Stimulated activated CD8-positive, alpha-beta memory T cell treated with anti-CD3 and anti-CD28 coated beads, Interleukin-15, amount 100 ng/mL, for 48 hours (primary cell): Measurements from ENCODE around the gene TSPAN2.
A peak's percentile ranks its signal among the peaks of the same experiment; 100 is the strongest.

Source experiments
- DNase-seq, 2 donors: peaks; one replicate each; pipeline ENCODE4 v3.0.0-alpha.2; 2020; ENCODE audit warnings: low read depth in 2 of 2

TSPAN2 gene

GRCh38 chr1:115113766-115114165 lies 24.5 kb upstream of the TSPAN2 start:
- DNase-seq = no peak

DNA sequence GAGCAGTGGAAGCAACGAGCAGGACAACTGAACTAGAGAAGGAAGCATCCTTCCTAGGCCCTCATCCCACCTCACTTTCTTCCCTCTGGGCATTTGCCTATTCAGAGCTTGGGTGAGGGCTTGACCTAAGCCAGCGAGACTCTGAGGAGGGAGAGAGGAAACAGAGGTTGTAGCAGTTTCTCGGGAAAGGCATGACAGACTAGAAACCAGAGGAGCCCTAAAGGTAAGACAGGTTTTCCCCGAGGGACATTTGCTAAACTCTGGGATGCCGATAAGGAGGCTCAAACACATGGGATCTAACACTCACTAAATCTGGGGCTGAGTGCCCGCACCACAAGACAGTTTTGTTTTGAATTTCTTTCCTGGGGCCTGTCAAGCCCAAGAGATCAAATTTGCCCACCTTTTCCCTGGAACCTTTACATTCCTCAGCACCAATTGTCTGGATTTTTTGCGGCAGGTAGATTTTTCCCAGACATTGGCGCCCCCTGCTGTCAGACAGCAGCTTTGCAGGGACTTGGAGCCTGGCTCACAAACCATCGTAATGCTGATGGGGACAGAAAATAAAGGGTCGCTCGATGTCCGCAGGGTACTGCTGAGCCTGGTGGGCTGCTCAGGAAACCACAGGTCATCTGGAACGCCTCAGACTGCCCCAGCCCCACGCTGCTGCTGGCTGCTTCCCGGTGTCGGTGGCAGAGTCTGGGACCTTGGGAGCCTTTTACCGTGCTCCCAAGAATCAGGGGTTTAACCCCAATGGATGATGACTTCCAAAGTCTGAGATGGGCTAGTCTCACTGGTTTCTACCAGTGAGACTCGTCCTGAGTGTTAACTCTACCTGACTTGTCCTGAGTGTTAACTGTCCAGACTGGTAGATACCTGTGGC lies 23.4 kb upstream of the TSPAN2 start:
- DNase-seq = peak in 1 of 2 donors; percentile 17

- no peak for DNase-seq
Measured at GRCh38 chr1:115107516-115108260, 18.4 kb upstream of the TSPAN2 start.

DNA sequence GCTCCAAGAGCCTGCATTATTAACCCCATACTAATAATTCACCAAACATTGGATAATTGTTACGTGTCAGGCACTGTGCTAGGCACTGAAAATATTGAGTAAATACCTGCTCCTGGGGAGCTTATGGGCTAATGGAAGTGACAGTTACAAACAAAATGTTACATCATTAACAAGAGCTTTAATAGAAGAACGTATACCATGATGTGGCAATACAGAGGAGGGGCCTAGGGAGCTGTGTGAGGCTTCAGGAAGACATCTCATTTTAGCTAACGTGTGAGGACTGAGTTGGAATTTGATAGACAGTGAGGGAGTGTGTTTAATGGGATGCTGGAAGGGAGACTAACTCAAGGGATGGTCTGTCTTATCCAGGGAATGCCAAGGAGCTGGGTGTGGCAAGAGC lies 16.5 kb upstream of the TSPAN2 start:
- no peak for DNase-seq

GRCh38 chr1:115099693-115100050 lies 10.4 kb upstream of the TSPAN2 start:
- no peak for DNase-seq

GRCh38 chr1:115098979-115099692 lies 9.8 kb upstream of the TSPAN2 start:
- DNase-seq = peak in 1 of 2 donors; percentile 46

DNA sequence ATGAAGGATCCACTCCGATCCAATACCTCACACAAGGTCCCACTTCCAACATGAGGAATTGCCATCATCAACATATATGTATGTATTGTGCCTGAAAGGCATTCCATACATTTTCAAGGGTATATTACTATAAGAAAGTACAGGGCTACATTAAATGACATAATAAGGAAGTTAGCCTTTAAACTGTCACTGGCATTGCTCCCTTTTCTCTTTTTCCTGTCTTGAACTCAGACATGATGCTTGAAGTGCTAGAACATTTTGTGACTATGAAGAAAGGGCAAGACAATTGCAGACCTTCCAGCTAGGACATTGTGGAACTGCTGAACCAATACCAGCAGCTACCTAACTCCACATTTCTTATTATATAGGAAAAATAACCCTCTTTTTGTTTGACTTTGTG lies 2.9 kb upstream of the TSPAN2 start:
- no peak for DNase-seq

DNA sequence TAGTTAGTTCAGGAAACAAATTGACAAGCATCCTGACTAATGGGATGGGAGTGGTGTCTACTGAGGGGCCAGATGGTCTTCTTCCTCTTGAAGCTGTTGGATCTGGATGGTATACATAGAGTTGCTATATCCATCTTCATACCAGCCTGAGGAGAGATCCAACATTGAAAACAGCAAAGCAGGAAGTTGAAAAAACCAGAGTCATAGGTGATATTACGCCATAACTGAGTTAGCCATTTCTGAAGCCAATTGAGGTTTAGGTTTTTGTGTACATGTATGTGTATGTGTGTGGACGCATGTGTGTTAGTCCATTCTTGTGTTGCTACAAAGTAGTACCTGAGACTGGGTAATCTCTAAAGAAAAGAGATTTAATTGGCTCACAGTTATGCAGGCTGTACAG lies 2.3 kb upstream of the TSPAN2 start:
- DNase-seq = no peak

GRCh38 chr1:115090956-115091355 lies 1.7 kb upstream of the TSPAN2 start:
- DNase-seq = no peak

GRCh38 chr1:115090540-115090939 lies 1.2 kb upstream of the TSPAN2 start:
- DNase-seq = no peak

- no peak for DNase-seq
Measured at GRCh38 chr1:115090186-115090490, 835 bp upstream of the TSPAN2 start.

GRCh38 chr1:115088871-115089419 lies 358 bp downstream of the TSPAN2 start:
- DNase-seq = no peak

GRCh38 chr1:115088115-115088778 lies 1.1 kb downstream of the TSPAN2 start:
- DNase-seq = no peak

DNA sequence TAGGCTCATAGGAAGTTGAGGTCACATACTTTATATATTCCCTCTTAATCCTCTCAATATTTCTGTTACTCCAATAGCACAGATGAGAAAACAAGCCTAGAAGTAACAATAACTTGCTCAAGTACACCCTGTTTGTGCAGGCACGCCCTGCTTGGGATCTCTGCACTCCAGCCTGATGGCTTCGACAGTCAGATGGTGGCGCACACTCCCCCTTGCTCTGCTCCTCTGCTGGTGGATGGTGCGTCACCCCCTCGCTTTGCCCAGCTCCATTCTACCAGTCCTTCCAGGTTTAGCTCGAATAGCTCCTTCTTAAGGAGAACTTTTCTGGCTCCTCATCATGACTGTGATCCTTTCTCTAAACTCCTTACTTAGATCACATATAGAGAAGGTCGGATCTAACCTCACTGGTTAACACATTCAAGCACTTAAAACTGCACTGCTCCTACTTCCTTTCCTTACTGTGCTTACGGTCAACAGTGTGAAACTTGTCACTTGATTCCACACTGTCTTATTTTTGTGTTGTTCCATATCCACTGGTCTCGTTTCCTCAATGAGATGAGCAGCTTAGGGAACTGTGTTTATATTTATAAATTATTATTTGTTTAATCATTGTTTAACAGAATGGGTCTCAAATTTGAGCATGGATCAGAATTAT lies 3.0 kb downstream of the TSPAN2 start:
- no peak for DNase-seq

DNA sequence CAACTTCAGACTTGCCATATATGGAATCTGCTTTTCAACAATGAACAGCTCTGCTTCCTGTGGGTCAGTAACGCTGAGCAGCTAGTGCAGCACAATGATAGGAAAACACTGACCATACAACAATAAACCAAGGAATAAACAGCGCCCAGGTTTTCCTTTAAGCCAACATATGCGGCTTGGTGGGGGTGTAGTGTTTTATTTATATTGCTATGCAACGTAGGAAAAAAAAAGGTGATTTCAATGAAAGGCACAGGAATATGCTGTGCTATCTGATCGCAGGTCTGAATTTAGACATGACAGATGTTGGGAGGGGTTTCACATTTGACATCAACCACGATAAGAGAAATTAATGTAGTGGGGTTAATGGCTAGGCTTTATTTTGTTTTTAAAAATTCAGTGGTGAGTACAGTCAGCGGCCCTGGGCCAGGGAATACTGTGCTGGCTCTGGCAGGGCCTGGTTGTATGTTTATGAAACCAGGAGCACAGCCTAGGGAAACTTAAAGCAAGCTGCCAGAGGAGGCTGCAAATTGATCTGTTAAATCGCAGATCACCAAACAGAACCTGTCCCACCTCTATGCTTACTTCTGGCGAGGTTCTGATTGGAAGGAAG lies 4.3 kb downstream of the TSPAN2 start:
- no peak for DNase-seq

DNA sequence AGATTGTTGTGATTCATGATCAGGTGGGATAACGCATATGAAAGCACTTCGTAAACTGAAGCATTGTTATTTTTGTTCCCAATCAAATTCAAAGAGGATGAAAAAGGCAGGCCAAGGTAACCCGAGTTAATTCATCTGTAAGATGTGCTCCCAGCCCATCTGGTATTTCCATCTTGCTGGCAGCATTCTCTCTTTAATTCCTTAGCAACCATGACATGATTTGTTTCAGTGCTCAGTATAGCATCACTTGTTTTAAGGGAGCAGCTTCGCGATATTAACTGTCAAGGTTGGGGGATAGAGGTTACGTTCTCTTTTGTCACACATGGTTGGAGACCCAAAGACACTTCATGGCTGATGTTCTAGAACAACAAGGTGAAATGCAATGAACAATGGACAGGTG lies 6.4 kb downstream of the TSPAN2 start:
- DNase-seq = no peak

GRCh38 chr1:115078708-115079107 lies 10.6 kb downstream of the TSPAN2 start:
- DNase-seq = no peak

DNA sequence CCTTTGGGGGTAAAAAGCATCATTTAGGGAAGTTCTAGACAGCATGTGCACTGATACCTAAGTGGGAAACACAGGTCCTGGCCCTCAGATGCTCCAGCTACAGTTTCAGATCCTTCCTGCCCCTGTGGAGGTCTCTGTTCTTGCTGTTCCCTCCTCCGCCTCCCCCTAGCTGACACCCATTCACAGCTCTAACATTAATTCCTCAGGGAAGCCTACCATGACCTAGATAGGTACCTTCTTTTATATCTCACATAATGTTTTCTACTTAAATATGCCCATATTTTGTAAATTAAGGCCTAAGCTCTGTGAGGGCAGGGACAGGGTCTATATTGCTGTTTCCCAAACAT lies 11.3 kb downstream of the TSPAN2 start:
- no peak for DNase-seq

- no peak for DNase-seq
Measured at GRCh38 chr1:115077286-115077983, 11.9 kb downstream of the TSPAN2 start.

DNA sequence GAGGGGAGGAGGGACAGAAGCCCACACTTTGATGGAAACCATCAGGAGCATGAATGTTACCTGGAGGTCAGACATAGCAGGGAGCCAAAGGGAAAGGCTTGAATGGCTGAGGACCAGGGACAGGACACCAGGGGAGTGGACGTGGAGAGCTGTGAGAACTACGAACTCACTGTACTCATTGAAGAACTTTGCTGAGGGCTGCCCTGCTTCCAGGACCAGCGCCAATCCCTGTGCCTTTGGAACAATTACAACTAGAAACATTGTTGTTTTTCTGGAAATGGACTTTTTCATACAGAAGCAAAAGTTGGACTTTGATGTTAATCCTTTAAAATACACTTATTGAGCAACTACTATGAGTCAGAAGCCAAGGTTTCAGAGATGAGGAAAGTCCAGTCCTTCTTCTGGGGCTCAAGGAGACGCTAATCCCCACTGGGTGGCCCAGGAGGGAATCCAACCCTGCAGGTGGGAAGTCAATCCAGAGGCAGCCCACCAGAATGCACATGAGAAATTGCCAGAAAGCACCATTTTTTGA lies 12.9 kb downstream of the TSPAN2 start:
- DNase-seq = no peak
